Neural crest cell (in vitro differentiated cells): ENCODE measurements around the gene TTC24. TPM values are rescaled to one million over a fixed set of nuclear protein-coding genes. Genes with fewer than 3 reads are reported as not detected.

Source experiments
- DNase-seq: peaks from one replicate; pipeline ENCODE4 v3.0.0; 2021; ENCODE audit warnings: low read depth, mixed read lengths, low spot score
- H3K27ac Mint-ChIP-seq: one replicate; pipeline ENCODE4 v1.8.0; 2021; ENCODE audit warnings: mild to moderate bottlenecking, mixed read lengths; ENCODE audit not compliant: unreplicated experiment
- H3K27me3 Mint-ChIP-seq: 2 replicates; pipeline ENCODE4 v1.8.0; 2021; ENCODE audit warnings: low read depth, mild to moderate bottlenecking, mixed read lengths
- H3K36me3 Mint-ChIP-seq: 2 replicates; pipeline ENCODE4 v1.8.0; 2021; ENCODE audit warnings: low read depth, mild to moderate bottlenecking, mixed read lengths
- H3K4me1 Mint-ChIP-seq: 2 replicates; pipeline ENCODE4 v1.8.0; 2021; ENCODE audit warnings: mixed read lengths
- H3K4me3 Mint-ChIP-seq: one replicate; pipeline ENCODE4 v1.8.0; 2021; ENCODE audit warnings: mild to moderate bottlenecking, mixed read lengths
- H3K9me3 Mint-ChIP-seq: 2 replicates; pipeline ENCODE4 v1.8.0; 2021; ENCODE audit warnings: mixed read lengths
- CTCF ChIP-seq: fragments of 200-600 bp; sonication (generic); conservative IDR thresholded peaks from 2 replicates; pipeline ENCODE4 v1.5.0; 2021; ENCODE audit warnings: antibody characterized with exemption, mild to moderate bottlenecking
- total RNA-seq: library from RNA; stranded (reverse); gene quantifications from 2 replicates; pipeline ENCODE4 v1.2.1, GENCODE V29; 2021

TTC24 gene
- total RNA-seq, 1 donor from 2014 or later = not detected

DNA sequence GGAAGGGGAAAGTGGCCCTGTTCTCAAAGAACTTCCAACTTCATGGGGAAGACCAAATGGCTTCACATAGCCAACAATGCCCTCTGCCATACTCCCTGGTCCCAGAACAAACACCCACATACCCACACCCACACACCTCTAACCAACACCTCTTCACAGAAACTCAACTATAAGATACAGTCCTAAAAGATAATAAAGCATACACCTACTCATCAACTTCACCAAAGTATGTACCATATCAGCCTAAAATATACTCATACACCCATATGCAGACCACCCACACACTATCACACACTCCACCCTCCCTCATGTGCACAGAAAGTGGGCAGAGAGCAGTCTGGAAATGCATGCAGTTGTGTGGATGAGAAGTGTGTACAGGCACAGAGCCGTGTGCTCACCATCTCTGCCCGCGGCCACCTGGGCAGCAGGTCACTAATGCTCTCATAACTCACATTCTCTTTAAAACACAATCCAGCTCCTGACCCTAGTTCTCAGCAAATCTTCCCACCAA lies 34.9 kb upstream of the TTC24 start:
- Mint-ChIP-seq H3K4me3 (no peak overlapping the region), H3K4me1 (no peaks in the 10 kb centered on the region), H3K27ac (peak overlapping the region; percentile 36), H3K27me3 (no peaks in the 10 kb centered on the region), H3K36me3 (peaks cover 8% of the 10 kb centered on the region), H3K9me3 (no peaks in the 10 kb centered on the region)
- TF ChIP-seq CTCF = no peak
- no peak for DNase-seq

DNA sequence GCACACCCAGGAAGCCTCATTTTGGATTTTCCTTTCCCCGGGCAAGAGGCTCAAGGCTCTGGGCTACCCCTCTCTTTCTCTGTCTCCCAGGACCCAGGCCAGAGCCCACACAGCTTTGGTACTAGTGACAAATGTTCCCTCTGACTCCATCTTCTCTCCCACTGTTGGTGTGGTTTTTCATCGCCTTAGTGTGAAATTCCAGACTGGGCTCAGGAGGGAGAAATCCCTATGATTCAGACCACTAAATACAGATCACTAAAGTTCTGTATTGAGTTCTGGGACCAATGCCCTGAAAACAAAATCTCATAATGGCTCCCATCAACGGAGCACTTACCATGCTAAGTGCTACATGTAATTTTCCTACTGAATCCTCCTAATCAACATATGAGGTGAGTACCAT lies 33.3 kb upstream of the TTC24 start:
- H3K4me1 Mint-ChIP-seq = no peaks in the 10 kb centered on the region
- no peaks in the 10 kb centered on the region for H3K27me3 Mint-ChIP-seq
- no peak for TF ChIP-seq CTCF
- H3K27ac Mint-ChIP-seq = no peak overlapping the region
- peaks cover 8% of the 10 kb centered on the region for H3K36me3 Mint-ChIP-seq
- no peaks in the 10 kb centered on the region for H3K9me3 Mint-ChIP-seq
- H3K4me3 Mint-ChIP-seq = no peak overlapping the region
- no peak for DNase-seq

GRCh38 chr1:156547434-156547833 lies 32.1 kb upstream of the TTC24 start:
- Mint-ChIP-seq H3K4me3 (no peak overlapping the region), H3K27me3 (no peaks in the 10 kb centered on the region), H3K36me3 (peaks cover 9% of the 10 kb centered on the region), H3K27ac (peak overlapping the region; percentile 52), H3K9me3 (no peaks in the 10 kb centered on the region), H3K4me1 (no peaks in the 10 kb centered on the region)
- TF ChIP-seq CTCF = no peak
- DNase-seq = no peak

GRCh38 chr1:156547982-156548381 lies 31.5 kb upstream of the TTC24 start:
- no peak for TF ChIP-seq CTCF
- Mint-ChIP-seq H3K4me1 (no peaks in the 10 kb centered on the region), H3K27me3 (no peaks in the 10 kb centered on the region), H3K4me3 (no peak overlapping the region), H3K27ac (no peak overlapping the region), H3K9me3 (no peaks in the 10 kb centered on the region), H3K36me3 (peaks cover 11% of the 10 kb centered on the region)
- no peak for DNase-seq

GRCh38 chr1:156549390-156549789 lies 30.1 kb upstream of the TTC24 start:
- no peak for TF ChIP-seq CTCF
- H3K27ac Mint-ChIP-seq = no peak overlapping the region
- H3K9me3 Mint-ChIP-seq = no peaks in the 10 kb centered on the region
- no peak for DNase-seq
- H3K4me1 Mint-ChIP-seq = no peaks in the 10 kb centered on the region
- H3K4me3 Mint-ChIP-seq = no peak overlapping the region
- no peaks in the 10 kb centered on the region for H3K27me3 Mint-ChIP-seq
- peaks cover 11% of the 10 kb centered on the region for H3K36me3 Mint-ChIP-seq

DNA sequence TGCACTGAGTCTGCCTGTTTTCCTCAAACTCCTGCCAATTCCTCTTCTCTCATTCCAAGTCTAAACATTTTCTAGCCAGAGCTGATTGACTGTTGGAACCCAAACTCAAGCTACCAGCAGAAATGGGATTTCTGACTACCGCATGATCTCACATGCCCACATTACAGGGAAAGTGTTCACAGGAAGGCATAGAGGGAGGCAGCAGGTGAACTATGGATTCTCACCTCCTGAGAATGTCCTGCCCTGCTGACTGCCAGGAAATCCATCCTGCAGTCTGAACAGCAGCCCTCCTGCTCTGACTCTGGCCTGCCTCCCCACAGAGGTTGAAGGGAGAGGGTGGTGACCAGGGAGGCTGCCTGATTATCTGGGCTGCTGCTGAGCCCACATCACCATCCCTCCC lies 29.7 kb upstream of the TTC24 start:
- no peak for TF ChIP-seq CTCF
- Mint-ChIP-seq H3K27me3 (no peaks in the 10 kb centered on the region), H3K9me3 (no peaks in the 10 kb centered on the region)

More for the DNA sequence above, 29.7 kb upstream of the TTC24 start:
- Mint-ChIP-seq H3K27ac (no peak overlapping the region), H3K4me3 (no peak overlapping the region), H3K36me3 (peaks cover 11% of the 10 kb centered on the region), H3K4me1 (no peaks in the 10 kb centered on the region)
- DNase-seq = no peak
